Neuronal stem cell (in vitro differentiated cells): ENCODE data around the gene CD164.

ENCODE experiments used
- DNase-seq: peaks from one replicate; pipeline ENCODE4 v3.0.0-alpha.2; 2013; ENCODE audit warnings: low spot score
- H2AFZ ChIP-seq: one replicate; pipeline ENCODE4 v1.6.1; 2013; ENCODE audit warnings: mild to moderate bottlenecking, low read length, inconsistent platforms
- H2AK5ac ChIP-seq: 2 replicates; pipeline ENCODE4 v1.6.1; 2013; ENCODE audit warnings: low read depth, mild to moderate bottlenecking, inconsistent platforms, low read length, moderate library complexity, mixed read lengths
- H2BK120ac ChIP-seq: 2 replicates; pipeline ENCODE4 v1.6.1; 2013; ENCODE audit warnings: low read depth, mild to moderate bottlenecking, inconsistent platforms, low read length, moderate library complexity, mixed read lengths
- H2BK12ac ChIP-seq: one replicate; pipeline ENCODE4 v1.6.1; 2013; ENCODE audit warnings: low read length, inconsistent platforms
- H2BK15ac ChIP-seq: 2 replicates; pipeline ENCODE4 v1.6.1; 2013; ENCODE audit warnings: mild to moderate bottlenecking, low read length, inconsistent platforms, mixed read lengths
- H2BK5ac ChIP-seq: one replicate; pipeline ENCODE4 v1.6.1; 2013; ENCODE audit warnings: inconsistent platforms, mild to moderate bottlenecking, low read length, moderate library complexity
- H3K14ac ChIP-seq: one replicate; pipeline ENCODE4 v1.6.1; 2013; ENCODE audit warnings: low read length, inconsistent platforms
- H3K18ac ChIP-seq: 2 replicates; pipeline ENCODE4 v1.6.1; 2013; ENCODE audit warnings: low read length, inconsistent platforms
- H3K23ac ChIP-seq: 2 replicates; pipeline ENCODE4 v1.6.1; 2013; ENCODE audit warnings: low read depth, mild to moderate bottlenecking, mixed read lengths, low read length, inconsistent platforms; ENCODE audit not compliant: poor library complexity
- H3K27ac ChIP-seq: replicated peaks from 3 replicates; pipeline ENCODE4 v1.5.1; 2013; ENCODE audit warnings: low read length, inconsistent platforms
- H3K27me3 ChIP-seq, 3 experiments: 2 replicates each; pipeline ENCODE4 v1.6.1; 2013; ENCODE audit warnings: low read length in 3 of 3, mild to moderate bottlenecking in 2 of 3, inconsistent platforms in 1 of 3, low read depth in 1 of 3, mixed read lengths in 1 of 3, moderate library complexity in 1 of 3; ENCODE audit not compliant: control insufficient read depth in 3 of 3, insufficient read depth in 3 of 3
- H3K36me3 ChIP-seq, 2 donors: replicated peaks in 1 of 2; 2 replicates each; pipeline ENCODE4 v1.6.1; 2013; ENCODE audit warnings: low read length in 2 of 2; ENCODE audit not compliant: control insufficient read depth in 2 of 2, insufficient read depth in 2 of 2
- H3K4ac ChIP-seq: 2 replicates; pipeline ENCODE4 v1.6.1; 2013; ENCODE audit warnings: inconsistent platforms, mild to moderate bottlenecking, low read length, moderate library complexity
- H3K4me1 ChIP-seq, 2 donors: 1 replicate in 1 of 2; 2 replicates in 1 of 2; pipeline ENCODE4 v1.6.1; 2013; ENCODE audit warnings: low read length in 2 of 2, low read depth in 1 of 2; ENCODE audit not compliant: control insufficient read depth in 2 of 2, insufficient read depth in 1 of 2
- H3K4me2 ChIP-seq: one replicate; pipeline ENCODE4 v1.6.1; 2013; ENCODE audit warnings: mild to moderate bottlenecking, low read length, inconsistent platforms; ENCODE audit not compliant: insufficient read depth, poor library complexity, severe bottlenecking
- H3K4me3 ChIP-seq, 2 donors: 2 replicates each; pipeline ENCODE4 v1.5.1; 2013; ENCODE audit warnings: low read length in 2 of 2, mild to moderate bottlenecking in 2 of 2, inconsistent platforms in 1 of 2, moderate library complexity in 1 of 2
- H3K79me1 ChIP-seq: one replicate; pipeline ENCODE4 v1.6.1; 2013; ENCODE audit warnings: low read depth, mild to moderate bottlenecking, inconsistent platforms, low read length, moderate library complexity
- H3K9ac ChIP-seq: one replicate; pipeline ENCODE4 v1.6.1; 2013; ENCODE audit warnings: mild to moderate bottlenecking, low read depth, low read length, inconsistent platforms; ENCODE audit not compliant: poor library complexity
- H3K9me3 ChIP-seq, 2 donors: replicated peaks in 1 of 2; 2 replicates each; pipeline versions ENCODE3 to v1.6.1; 2013; ENCODE audit warnings: low read length in 2 of 2, mild to moderate bottlenecking in 2 of 2, inconsistent platforms in 1 of 2, low read depth in 1 of 2, mixed read lengths in 1 of 2, moderate library complexity in 1 of 2; ENCODE audit not compliant: control insufficient read depth in 2 of 2, insufficient read depth in 1 of 2
- H4K8ac ChIP-seq: one replicate; pipeline ENCODE4 v1.6.1; 2013; ENCODE audit warnings: low read depth, mild to moderate bottlenecking, inconsistent platforms, low read length, moderate library complexity
- H4K91ac ChIP-seq: one replicate; pipeline ENCODE4 v1.6.1; 2013; ENCODE audit warnings: low read length, low read depth, mild to moderate bottlenecking, inconsistent platforms; ENCODE audit not compliant: poor library complexity
- WGBS, 2 donors: extraction: QIAGEN DNeasy Blood & Tissue Kit; methylation state at CpG; one replicate each; pipeline ENCODE4 v1.1.7; 2013; ENCODE audit warnings: missing lambda C conversion rate in 2 of 2, mixed read lengths in 1 of 2; ENCODE audit not compliant: insufficient read length in 2 of 2, insufficient replicate concordance in 1 of 2; ENCODE audit errors: extremely low coverage in 2 of 2; 5-methylcytosine and 5-hydroxymethylcytosine counted together

Gene CD164

GRCh38 chr6:109393157-109393885 lies 11.1 kb upstream of the CD164 start:
- Histone ChIP-seq H3K23ac (no peak overlapping the region), H2BK120ac (no peak overlapping the region), H2BK12ac (no peak overlapping the region), H2AK5ac (no peak overlapping the region), H3K4me3 (no peak overlapping the region), H3K4ac (no peak overlapping the region), H3K9me3 (no peaks in the 10 kb centered on the region), H2AFZ (no peak overlapping the region), H3K4me2 (no peak overlapping the region), H3K27ac (no peak overlapping the region), H3K18ac (no peak overlapping the region), H3K27me3 (no peaks in the 10 kb centered on the region), H2BK5ac (no peak overlapping the region), H4K91ac (no peak overlapping the region), H3K79me1 (no peaks in the 10 kb centered on the region), H3K4me1 (no peaks in the 10 kb centered on the region), H3K9ac (no peak overlapping the region), H3K36me3 (no peaks in the 10 kb centered on the region), H4K8ac (no peak overlapping the region), H3K14ac (no peak overlapping the region), H2BK15ac (no peak overlapping the region)
- DNase-seq = no peak
- no CpG with 5 or more reads among the region's 5 CpGs for WGBS, 2 donors

- Histone ChIP-seq H2BK15ac (no peak overlapping the region), H3K79me1 (no peaks in the 10 kb centered on the region), H2AFZ (peak overlapping the region; percentile 69), H3K36me3 (no peaks in the 10 kb centered on the region), H2AK5ac (no peak overlapping the region), H2BK120ac (no peak overlapping the region), H2BK12ac (no peak overlapping the region), H3K27me3 (no peaks in the 10 kb centered on the region), H3K4me1 (no peaks in the 10 kb centered on the region), H3K4me3 (no peak overlapping the region), H4K8ac (no peak overlapping the region), H3K23ac (no peak overlapping the region), H4K91ac (no peak overlapping the region), H3K4ac (no peak overlapping the region), H3K27ac (no peak overlapping the region), H3K9ac (no peak overlapping the region), H2BK5ac (no peak overlapping the region), H3K18ac (no peak overlapping the region), H3K9me3 (no peaks in the 10 kb centered on the region), H3K4me2 (no peak overlapping the region), H3K14ac (no peak overlapping the region)
- no CpG with 5 or more reads among the region's 6 CpGs for WGBS, 2 donors
- DNase-seq = no peak
Measured at GRCh38 chr6:109389650-109390274, 7.5 kb upstream of the CD164 start.

GRCh38 chr6:109388265-109388664 lies 6.0 kb upstream of the CD164 start:
- no peak overlapping the region for H4K8ac ChIP-seq
- H2BK12ac ChIP-seq = no peak overlapping the region
- no peak overlapping the region for H3K4me2 ChIP-seq
- H3K79me1 ChIP-seq = no peaks in the 10 kb centered on the region
- DNase-seq = no peak
- H3K9me3 ChIP-seq = no peaks in the 10 kb centered on the region
- no peaks in the 10 kb centered on the region for H3K27me3 ChIP-seq
- H3K27ac ChIP-seq = no peak overlapping the region
- H4K91ac ChIP-seq = no peak overlapping the region
- H3K4me3 ChIP-seq = no peak overlapping the region
- no peak overlapping the region for H3K14ac ChIP-seq
- no CpG with 5 or more reads among the region's 1 CpG for WGBS, 2 donors
- no peak overlapping the region for H3K23ac ChIP-seq
- H2BK5ac ChIP-seq = no peak overlapping the region
- H2BK120ac ChIP-seq = no peak overlapping the region
- H3K18ac ChIP-seq = no peak overlapping the region
- H2AFZ ChIP-seq = no peak overlapping the region
- no peak overlapping the region for H3K4ac ChIP-seq
- H2AK5ac ChIP-seq = no peak overlapping the region
- H3K4me1 ChIP-seq = peaks cover 0 to 2% of the 10 kb centered on the region in 2 donors
- no peaks in the 10 kb centered on the region for H3K36me3 ChIP-seq
- no peak overlapping the region for H2BK15ac ChIP-seq
- H3K9ac ChIP-seq = no peak overlapping the region

DNA sequence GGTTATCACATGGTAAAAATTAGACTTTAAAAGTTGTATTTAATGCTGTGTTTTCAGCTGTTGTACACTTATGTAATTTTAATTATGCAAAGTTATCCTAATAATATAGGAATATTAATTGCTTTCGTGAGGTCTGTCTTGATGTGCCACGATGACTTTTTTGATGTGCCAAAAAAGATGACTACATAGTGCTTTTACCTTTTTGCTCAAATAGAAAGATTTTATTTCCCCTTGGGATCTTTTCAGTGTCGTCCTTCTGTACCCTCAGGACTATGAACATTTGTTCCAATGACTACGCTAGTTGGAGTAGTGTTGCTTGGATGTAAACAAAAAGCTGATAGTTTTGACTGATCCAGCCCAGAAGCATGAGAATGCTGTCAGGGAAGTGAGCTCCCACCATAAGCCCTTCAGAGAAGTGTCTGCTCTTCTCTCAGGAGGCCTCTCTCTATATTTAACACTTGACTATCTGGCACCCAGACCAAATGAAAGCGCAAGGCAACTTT lies 1.2 kb upstream of the CD164 start:
- no CpG with 5 or more reads among the region's 5 CpGs for WGBS, 2 donors
- Histone ChIP-seq H2BK5ac (no peak overlapping the region), H3K9ac (no peak overlapping the region), H4K91ac (no peak overlapping the region), H3K27me3 (no peaks in the 10 kb centered on the region), H2AFZ (peak overlapping the region; percentile 88), H3K4me3 (peak overlapping the region in 1 of 2 donors; percentile 95), H3K4me1 (peaks cover 2% of the 10 kb centered on the region in 2 donors), H3K9me3 (no peaks in the 10 kb centered on the region), H2BK15ac (no peak overlapping the region), H3K23ac (no peak overlapping the region), H3K4me2 (no peak overlapping the region), H3K4ac (no peak overlapping the region), H2AK5ac (no peak overlapping the region), H3K79me1 (peaks cover 2% of the 10 kb centered on the region), H3K18ac (no peak overlapping the region), H3K36me3 (peaks cover 0 to 10% of the 10 kb centered on the region in 2 donors), H3K14ac (no peak overlapping the region), H2BK12ac (no peak overlapping the region), H3K27ac (no peak overlapping the region), H4K8ac (no peak overlapping the region), H2BK120ac (no peak overlapping the region)
- no peak for DNase-seq
